Neuron (in vitro differentiated cells): Measurements from ENCODE around the gene CPNE2.

ENCODE experiments used
- H2AFZ ChIP-seq: one replicate; pipeline ENCODE4 v1.6.1; 2013; ENCODE audit warnings: low read depth, mild to moderate bottlenecking, inconsistent platforms, low read length, moderate library complexity
- H3K27me3 ChIP-seq: one replicate; pipeline ENCODE4 v1.6.1; 2013; ENCODE audit warnings: low read length; ENCODE audit not compliant: insufficient read depth
- H3K36me3 ChIP-seq: one replicate; pipeline ENCODE4 v1.6.1; 2013; ENCODE audit warnings: low read length; ENCODE audit not compliant: insufficient read depth
- H3K4me1 ChIP-seq: one replicate; pipeline ENCODE4 v1.6.1; 2013; ENCODE audit warnings: low read length; ENCODE audit not compliant: insufficient read depth
- H3K4me3 ChIP-seq: 2 replicates; pipeline ENCODE4 v1.5.1; 2013; ENCODE audit warnings: mild to moderate bottlenecking, low read length, moderate library complexity
- H3K9me3 ChIP-seq: one replicate; pipeline ENCODE4 v1.6.1; 2013; ENCODE audit warnings: low read length

CPNE2 gene

DNA sequence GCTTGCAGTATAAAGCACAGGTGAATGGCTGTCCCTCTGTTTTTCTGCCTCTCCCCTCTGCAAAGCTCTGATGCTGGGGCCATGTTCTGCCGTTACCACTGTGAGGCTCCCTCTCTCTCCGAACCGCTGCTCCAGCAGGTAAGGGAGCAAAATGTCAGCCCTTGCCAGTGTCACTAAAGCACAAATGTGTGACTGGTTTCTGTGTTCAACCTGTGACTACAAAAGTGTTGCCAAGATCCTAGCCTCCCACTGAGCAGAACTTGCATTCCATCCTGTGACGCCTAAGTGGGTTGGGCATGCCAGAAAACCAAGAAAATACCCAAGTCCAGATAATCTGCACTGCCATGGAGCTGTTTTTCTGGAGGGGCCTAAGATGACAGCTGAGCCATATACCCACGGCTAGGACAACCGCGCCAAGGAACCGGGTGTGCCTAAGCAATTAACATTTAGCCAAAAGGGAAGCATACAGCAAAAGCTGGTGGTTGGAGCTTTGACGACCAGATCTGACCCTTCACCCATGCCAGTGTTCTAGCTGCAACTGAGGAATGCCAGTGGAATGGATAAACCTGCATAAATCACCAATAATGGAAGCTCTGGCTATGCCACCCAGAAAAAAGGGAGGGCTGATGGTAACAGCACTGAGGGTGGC lies 58.4 kb downstream of the CPNE2 start:
- no peaks in the 10 kb centered on the region for H3K9me3 ChIP-seq
- peaks cover 37% of the 10 kb centered on the region for H3K36me3 ChIP-seq
- H2AFZ ChIP-seq, result no peak overlapping the region
- H3K4me3 ChIP-seq, result no peak overlapping the region
- no peaks in the 10 kb centered on the region for H3K27me3 ChIP-seq
- H3K4me1 ChIP-seq, result peaks cover 14% of the 10 kb centered on the region

DNA sequence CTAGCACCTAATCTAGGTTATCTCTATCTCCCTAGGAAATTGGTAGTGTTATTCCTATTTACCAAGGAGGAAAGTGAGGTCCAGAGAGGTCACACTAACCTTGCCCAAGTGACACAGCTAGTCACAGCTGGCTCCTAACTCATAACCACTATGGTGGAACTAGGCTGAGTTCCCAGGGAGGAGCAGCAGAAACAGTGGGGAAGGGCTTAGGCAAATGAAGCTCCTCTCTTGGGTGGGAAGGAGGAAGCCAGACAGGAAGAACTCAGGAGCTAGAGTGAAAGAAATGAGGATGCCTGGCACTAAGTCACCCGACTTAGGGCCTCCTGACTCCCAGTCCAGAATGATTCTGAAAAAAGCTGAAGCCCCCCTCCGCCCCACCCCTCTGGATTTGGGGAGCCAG lies 59.0 kb downstream of the CPNE2 start:
- H3K4me3 ChIP-seq, result no peak overlapping the region
- H3K27me3 ChIP-seq, result no peaks in the 10 kb centered on the region
- no peak overlapping the region for H2AFZ ChIP-seq
- peaks cover 14% of the 10 kb centered on the region for H3K4me1 ChIP-seq
- no peaks in the 10 kb centered on the region for H3K9me3 ChIP-seq
- H3K36me3 ChIP-seq, result peaks cover 43% of the 10 kb centered on the region

DNA sequence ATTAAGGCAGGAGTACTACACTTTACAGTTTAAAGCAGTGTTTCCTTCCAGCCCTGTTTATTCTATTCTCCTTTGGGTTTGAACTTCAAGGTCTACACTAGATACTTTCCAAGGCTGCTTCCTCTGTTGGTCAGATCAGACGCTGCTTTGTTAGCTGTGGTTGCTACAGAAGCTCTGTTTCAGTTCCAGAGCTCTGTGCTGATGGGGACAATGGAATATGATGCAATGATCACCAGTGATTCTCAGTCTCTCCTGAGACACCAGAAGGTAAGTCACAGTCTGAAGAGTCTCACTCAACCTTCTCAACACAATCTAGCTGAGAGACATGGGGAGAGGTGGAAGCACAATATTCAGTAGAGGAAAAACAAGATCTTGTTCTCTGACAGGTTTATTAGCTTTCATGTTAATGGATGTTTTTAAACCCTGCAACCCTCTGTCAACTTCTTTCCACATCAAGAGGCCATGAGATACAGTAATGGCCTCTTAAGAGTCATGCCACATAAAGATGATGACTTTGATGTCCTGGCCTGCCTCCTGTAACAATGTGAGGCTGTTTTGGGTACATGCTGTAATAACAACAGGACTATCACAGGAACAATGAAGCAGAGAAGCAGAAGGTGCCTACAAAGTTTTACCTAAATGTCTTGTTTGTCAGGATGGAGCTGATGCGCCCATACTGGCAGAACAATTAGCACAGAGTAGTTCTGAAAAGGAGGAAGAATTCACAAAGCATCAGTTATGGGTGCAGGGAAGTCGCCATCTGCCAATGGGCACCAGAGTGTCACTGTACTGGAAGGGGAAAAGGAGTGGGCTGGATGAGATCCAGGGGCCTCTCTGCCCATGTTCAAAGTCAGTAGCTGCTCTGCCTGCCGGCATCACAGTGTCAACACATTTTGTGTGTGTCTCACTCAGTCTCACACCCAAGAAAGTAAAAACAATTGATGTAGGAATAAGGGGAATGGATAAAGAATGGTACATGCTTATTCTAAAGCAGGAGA lies 60.0 kb downstream of the CPNE2 start:
- Histone ChIP-seq H3K36me3 (peaks cover 53% of the 10 kb centered on the region), H3K4me1 (peaks cover 7% of the 10 kb centered on the region), H3K4me3 (no peak overlapping the region), H3K27me3 (no peaks in the 10 kb centered on the region), H2AFZ (no peak overlapping the region), H3K9me3 (no peaks in the 10 kb centered on the region)

DNA sequence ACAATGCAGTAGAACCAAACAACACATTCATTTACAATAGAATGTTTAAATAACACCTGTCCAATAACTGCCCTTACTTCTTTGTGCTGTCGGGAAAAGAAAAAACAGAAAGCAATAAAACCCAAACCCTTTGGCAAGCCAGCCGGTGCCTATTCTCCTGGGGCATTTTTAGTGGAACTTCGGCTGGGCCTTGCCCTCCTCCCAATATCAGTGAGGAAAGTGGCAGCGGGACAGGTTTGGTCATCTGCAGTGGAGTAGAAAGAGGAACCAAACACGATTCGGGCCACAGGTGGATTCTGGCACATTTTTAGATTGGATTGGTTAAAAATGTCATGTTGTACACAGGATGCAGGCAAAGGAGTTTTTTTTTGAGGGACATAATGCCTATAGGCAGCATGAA lies 61.5 kb downstream of the CPNE2 start:
- H3K4me1 ChIP-seq, result no peaks in the 10 kb centered on the region
- H3K27me3 ChIP-seq, result no peaks in the 10 kb centered on the region
- H2AFZ ChIP-seq, result no peak overlapping the region
- peaks cover 65% of the 10 kb centered on the region for H3K36me3 ChIP-seq
- H3K9me3 ChIP-seq, result no peaks in the 10 kb centered on the region
- no peak overlapping the region for H3K4me3 ChIP-seq

DNA sequence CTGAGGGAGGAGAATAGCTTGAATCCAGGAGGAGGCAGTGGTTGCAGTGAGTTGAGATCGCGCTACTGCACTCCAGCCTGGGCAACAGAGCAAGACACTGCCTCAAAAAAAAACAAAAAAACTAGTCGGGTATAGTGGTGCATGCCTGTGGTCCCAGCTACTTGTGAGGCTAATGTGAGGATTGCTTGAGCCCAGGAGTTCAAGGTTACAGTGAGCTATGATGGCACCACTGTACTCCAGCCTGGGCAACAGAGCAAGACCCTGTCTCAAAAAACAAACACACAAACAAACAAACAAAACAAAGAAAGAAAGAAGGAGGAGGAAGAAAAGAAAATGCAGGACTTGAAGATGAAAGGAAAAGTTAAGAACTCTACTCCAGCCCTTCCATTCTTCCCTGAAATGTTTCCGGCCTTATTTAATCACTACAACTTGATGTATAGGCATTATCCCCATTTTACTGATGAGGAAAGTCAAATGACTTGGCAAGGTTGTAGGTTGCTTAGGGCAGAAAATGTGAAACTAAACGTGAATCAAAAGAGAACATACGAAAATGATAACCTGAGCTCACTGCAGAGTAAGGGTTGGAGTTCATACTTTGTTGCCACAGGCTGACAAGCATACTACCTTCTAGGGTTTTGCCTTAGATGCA lies 63.4 kb downstream of the CPNE2 start:
- Histone ChIP-seq H3K4me1 (no peaks in the 10 kb centered on the region), H3K27me3 (no peaks in the 10 kb centered on the region), H2AFZ (no peak overlapping the region), H3K9me3 (no peaks in the 10 kb centered on the region), H3K4me3 (no peak overlapping the region), H3K36me3 (peaks cover 78% of the 10 kb centered on the region)

DNA sequence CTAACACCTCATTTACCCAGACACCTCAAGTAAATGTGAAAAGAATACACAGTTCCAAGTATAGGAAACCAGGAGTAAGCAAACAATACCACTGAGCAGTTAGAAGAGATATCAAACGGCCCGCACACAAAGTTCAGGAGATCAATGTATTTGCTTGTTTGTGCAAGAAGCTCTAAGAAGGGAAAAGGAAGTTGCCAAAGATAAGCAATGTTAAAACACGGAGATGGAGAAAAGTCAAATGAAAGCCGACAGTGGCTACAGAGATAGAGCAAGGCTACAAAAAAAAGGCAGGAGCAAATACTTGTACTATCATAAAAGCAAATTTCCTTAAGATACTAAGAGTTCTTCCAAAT lies 63.9 kb downstream of the CPNE2 start:
- Histone ChIP-seq H3K9me3 (no peaks in the 10 kb centered on the region), H2AFZ (no peak overlapping the region), H3K27me3 (no peaks in the 10 kb centered on the region), H3K36me3 (peaks cover 83% of the 10 kb centered on the region), H3K4me3 (no peak overlapping the region), H3K4me1 (no peaks in the 10 kb centered on the region)

DNA sequence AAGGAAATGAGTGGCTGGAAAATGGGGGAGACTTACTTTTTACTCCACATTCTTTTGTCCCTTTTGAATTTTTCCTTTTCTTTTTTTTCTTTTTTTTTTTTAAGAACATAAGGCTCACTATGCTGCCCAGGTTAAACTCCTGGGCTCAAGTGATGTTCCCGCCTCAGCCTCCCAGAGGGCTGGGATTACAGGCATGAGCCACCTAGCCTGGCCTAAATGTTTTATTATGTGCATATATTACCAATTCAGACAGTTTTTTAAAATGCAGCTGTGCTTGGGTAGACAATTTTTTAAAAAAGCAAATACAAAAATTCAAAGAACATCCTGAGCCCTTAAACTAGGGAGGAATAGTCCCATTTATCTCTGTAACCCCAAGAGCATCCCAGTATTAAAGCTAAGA lies 65.2 kb downstream of the CPNE2 start:
- Histone ChIP-seq H3K9me3 (no peaks in the 10 kb centered on the region), H3K36me3 (peaks cover 87% of the 10 kb centered on the region), H3K4me3 (no peak overlapping the region), H2AFZ (no peak overlapping the region), H3K27me3 (no peaks in the 10 kb centered on the region), H3K4me1 (no peaks in the 10 kb centered on the region)

DNA sequence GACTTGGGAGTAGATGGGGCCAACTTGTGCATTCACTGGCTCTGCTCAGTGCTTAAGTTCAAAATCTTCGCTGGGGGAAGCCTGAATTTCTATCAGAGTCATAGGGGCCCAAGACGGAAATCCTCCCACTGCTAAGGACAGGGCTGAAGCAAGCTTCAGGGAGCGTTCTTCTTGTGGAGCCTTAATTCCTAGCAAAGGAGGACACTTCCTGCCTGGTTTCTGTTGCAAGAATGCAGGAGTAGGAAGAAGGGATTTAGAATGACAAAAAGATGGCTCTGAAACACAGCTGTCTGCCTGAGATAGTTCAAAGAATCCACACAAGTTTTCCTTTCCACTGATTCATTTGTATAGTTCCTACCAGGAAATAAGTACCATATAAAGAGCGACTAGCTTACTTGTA lies 67.1 kb downstream of the CPNE2 start:
- Histone ChIP-seq H3K27me3 (no peaks in the 10 kb centered on the region), H3K36me3 (peaks cover 85% of the 10 kb centered on the region), H3K9me3 (no peaks in the 10 kb centered on the region), H2AFZ (no peak overlapping the region), H3K4me3 (no peak overlapping the region), H3K4me1 (no peaks in the 10 kb centered on the region)

DNA sequence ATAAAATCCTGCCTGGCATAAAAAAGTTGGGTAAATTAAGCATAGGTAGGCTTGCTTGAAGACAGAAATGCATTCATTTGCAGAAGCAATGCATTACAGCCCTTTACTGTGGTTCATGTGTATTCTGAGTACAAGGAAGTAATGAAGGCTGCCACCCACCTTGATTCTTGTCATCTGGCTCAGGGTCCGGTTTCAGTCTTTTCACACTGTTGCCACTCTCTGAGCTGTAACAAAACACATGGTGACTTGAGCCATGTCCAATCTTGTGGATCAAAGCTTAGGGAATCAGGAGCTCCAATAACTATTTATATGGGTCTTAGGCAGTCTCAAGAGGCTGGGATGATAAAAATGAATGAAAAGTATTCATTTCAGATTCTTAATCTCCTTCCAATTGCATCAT lies 71.5 kb downstream of the CPNE2 start:
- Histone ChIP-seq H3K9me3 (no peaks in the 10 kb centered on the region), H3K4me1 (peaks cover 6% of the 10 kb centered on the region), H2AFZ (no peak overlapping the region), H3K36me3 (peaks cover 74% of the 10 kb centered on the region), H3K27me3 (no peaks in the 10 kb centered on the region), H3K4me3 (no peak overlapping the region)

DNA sequence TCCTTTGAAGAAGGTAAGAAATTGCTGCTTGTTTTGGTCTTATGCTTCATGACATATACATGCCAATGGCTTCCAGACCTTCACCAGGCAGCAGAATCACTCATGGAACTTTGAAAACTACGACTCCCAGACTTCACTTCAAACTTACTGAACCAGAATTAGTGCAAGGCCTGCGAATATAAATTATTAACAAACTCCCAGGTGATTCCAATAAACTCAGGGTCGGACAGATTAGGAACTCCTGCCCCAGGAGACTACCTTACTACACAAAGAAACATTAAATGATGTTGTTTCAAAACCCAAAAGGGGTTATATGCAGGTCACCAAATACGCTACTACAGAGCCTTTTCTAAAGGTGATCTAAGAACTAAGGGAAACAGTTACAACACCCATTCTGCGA lies 73.1 kb downstream of the CPNE2 start:
- H3K36me3 ChIP-seq, result peaks cover 69% of the 10 kb centered on the region
- H3K27me3 ChIP-seq, result no peaks in the 10 kb centered on the region
- H2AFZ ChIP-seq, result no peak overlapping the region
- peaks cover 17% of the 10 kb centered on the region for H3K4me1 ChIP-seq
- no peaks in the 10 kb centered on the region for H3K9me3 ChIP-seq
- H3K4me3 ChIP-seq, result no peak overlapping the region

DNA sequence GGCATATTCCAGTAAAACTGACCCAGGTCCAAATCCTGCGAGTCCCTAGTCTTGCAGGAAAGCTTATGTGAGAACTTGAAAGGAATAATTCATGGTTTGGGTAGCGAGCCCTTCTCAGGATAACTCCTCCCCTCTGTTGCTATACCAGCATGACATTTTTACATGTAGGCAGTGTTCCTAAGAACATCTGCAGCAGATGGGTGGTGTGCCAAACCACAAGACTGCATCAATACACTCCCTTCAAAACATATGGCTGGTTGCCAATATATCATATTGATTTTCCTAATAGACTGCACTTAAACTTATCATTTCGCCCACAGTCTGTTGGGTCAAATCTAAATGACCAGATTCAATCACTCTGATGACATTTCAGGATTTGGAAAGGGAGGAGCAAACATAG lies 73.6 kb downstream of the CPNE2 start:
- H3K9me3 ChIP-seq, result no peaks in the 10 kb centered on the region
- H3K4me1 ChIP-seq, result peaks cover 17% of the 10 kb centered on the region
- no peak overlapping the region for H2AFZ ChIP-seq
- no peak overlapping the region for H3K4me3 ChIP-seq
- peaks cover 69% of the 10 kb centered on the region for H3K36me3 ChIP-seq
- no peaks in the 10 kb centered on the region for H3K27me3 ChIP-seq

DNA sequence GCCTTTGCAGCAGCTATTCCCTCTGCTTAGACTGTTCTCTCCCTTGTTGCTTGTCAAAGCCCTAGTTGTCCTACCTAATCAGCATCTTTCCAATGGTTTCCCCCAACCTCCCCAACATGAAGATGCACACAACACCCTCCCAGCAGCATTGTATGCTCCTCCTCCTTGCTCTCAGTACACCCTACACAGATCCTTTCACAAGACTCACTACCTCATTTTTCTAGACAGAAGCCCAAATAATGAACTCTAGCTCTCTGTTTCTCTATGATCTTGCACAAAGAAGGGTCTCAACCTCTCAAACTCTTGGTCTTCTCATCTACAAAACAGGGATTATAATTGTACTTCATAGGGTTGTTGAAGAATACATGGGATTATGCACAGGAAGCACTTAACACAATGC lies 74.1 kb downstream of the CPNE2 start:
- peaks cover 69% of the 10 kb centered on the region for H3K36me3 ChIP-seq
- H3K4me1 ChIP-seq, result peaks cover 17% of the 10 kb centered on the region

DNA sequence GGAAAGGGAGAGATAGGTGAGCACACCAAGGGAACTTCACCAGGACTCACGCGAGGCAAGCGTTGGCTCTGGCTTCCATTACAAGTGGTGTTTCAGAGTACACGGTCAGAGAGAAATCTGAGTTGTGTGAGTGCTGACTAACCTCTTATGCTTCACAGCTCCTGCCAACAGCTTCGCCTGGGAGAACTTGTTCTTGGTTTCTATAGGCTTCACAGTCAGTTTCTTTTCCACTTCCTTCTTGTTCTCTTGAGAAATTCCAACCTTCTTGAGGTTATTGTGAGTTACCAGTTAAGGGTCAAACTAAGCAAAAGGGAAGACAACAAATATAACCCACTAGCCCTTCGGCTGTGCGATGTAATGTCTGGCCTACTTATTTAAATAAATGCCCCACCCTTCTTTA lies 74.6 kb downstream of the CPNE2 start:
- H3K36me3 ChIP-seq, result peaks cover 71% of the 10 kb centered on the region
- H3K27me3 ChIP-seq, result no peaks in the 10 kb centered on the region
- no peak overlapping the region for H3K4me3 ChIP-seq
- H3K4me1 ChIP-seq, result peaks cover 17% of the 10 kb centered on the region
- H3K9me3 ChIP-seq, result no peaks in the 10 kb centered on the region
- no peak overlapping the region for H2AFZ ChIP-seq

More for the DNA sequence above, 74.1 kb downstream of the CPNE2 start:
- Histone ChIP-seq H3K27me3 (no peaks in the 10 kb centered on the region), H3K9me3 (no peaks in the 10 kb centered on the region), H2AFZ (no peak overlapping the region), H3K4me3 (no peak overlapping the region)
